RCC 7860 (cell line): Measurements from ENCODE around the gene CSRNP3.
"Not testable (repeated sequence)": the region's sequence is repeated elsewhere in the genome, so short reads cannot be mapped to it uniquely, and the experiment has no call there.

Experiments
- DNase-seq: peaks from one replicate; pipeline ENCODE4 v3.0.0-alpha.2; 2015; ENCODE audit warnings: low spot score
- FAIRE-seq: peaks from 2 replicates; lab custom pipeline; 2012; peaks lifted over from hg19 to GRCh38; lab: Jason Lieb, UNC

Gene CSRNP3

DNA sequence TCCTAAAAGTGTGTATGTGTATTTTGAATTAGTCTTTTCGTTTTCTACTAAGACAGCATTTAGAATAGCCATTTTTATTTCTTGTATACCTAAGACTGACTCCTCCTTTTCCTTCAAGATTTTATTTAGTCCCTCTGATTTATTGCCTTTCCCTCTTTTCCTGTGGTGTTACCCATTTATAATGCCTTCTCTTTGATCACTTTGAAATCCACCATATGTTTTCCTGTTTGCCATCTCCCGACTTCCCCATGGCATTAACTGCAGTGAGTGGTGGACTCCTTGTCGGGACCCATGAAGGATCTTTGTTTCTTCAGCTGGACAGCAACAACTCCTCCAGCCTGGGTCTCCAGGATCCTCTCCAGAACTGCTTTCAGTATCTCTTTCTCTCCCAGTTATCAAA, 160.7 kb downstream of the CSRNP3 start:
- DNase-seq, result no peak
- FAIRE-seq, result no peak

DNA sequence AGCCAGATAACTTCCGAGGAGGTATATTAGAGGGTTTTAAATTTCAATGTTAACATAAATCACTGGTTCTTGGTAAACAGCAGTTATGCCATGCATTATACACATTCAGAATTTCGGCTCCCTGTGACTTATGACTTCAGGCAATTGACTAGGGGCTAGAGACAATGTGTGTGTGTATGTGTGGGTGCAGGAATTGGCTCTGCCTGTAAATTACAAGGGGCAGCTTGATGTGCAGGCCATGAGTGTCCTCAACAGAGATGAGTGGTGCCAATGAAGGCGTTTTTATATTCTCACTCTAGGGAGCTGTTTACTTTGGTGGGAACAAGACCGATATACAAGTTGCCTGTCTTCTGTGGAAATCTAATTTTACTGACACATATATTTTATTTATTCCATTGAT, 161.6 kb downstream of the CSRNP3 start:
- FAIRE-seq (no peak), DNase-seq (no peak)

DNA sequence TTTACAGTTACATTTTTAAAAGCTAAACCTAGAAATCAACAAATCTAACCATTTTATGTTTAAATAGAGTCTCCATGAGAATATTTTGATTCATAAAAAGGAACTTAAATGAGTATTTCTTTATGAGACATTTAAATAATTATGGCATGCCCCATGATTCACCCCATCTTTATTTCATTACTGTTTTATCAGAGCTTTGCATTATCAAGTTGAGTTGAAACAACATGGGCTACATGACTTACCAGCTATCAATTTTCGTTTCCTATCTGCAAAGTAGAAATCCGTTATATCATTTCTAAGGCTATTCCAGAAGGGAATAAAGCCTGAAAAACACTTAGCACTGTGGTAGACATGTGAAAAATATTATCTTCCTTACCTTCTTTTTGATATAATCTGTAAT, 163.1 kb downstream of the CSRNP3 start:
- FAIRE-seq, result no peak
- no peak for DNase-seq

DNA sequence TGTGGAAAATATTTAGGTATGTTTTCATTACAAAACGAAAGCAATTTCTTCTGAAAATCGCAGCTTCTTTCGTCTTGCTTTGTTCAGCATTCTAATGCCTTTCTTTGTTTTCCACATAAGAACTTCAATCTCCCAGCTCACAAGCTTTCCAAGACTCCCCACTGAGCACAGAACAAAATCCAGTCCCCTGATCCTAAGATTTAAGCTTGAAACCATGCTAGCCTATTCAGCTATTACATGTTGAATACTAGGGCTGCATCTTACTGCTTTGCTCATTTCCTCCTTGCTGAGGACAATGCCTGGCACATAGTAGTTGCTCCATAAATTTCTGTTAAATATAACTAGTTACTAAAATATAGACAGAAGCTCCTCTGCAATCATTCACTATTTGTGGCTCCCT, 163.9 kb downstream of the CSRNP3 start:
- no peak for DNase-seq
- no peak for FAIRE-seq

DNA sequence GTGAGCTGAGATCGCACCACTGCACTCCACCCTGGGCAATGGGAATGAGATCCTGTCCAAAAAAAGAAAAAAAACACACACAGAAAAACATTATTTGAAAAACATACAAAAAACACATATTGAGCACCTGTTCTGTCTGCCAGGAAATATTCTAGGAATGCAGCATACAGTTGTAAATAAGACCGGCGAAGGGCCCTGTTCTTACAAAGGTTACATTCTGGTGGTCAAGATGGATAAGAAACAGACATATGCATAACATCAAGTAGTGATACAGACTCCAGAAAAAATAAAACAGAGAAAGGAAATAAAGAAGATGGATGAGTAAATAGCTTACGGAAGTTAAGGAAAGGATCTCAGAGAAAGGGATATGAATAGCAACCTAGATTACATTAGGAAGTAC, 164.8 kb downstream of the CSRNP3 start:
- DNase-seq, result no peak
- no peak for FAIRE-seq

DNA sequence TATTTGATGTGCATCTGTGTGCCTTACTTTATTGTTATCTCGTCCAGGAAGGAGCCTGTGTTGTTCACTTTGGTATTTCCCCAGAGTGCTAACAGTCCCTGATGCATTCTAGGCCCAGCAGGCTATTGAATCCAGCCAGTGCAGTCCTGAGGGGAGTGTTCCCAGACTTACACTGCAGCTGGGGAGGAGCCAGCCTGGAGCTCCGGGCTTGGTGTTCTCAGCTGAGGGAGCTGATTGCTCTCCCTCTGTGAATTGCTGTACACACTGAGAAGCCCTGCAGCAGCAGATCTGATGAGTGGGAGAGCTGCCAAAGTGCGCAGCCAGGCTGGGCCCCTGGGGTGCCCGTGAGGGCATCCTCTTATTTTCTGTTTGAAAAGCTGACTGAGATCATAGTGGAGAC, 165.4 kb downstream of the CSRNP3 start:
- no peak for DNase-seq
- FAIRE-seq, result no peak

DNA sequence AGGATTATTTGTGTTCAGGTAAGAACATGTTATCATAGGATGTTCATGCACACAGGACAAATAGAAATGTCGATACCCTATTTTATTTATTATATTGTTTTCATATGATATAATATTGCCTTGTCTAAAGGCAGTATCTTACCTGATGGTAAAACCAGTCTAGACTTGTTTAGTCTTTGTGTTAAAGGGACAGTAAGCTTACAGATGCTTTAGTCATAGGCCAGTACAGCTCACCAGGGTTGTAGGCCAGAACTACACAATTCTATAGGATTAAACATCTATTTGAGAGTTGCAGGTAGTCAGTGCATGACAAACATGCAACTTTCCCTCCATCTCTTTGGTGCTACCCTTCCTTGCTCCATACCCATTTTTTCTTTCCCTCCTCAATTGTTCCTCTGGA, 166.0 kb downstream of the CSRNP3 start:
- DNase-seq (no peak), FAIRE-seq (no peak)

DNA sequence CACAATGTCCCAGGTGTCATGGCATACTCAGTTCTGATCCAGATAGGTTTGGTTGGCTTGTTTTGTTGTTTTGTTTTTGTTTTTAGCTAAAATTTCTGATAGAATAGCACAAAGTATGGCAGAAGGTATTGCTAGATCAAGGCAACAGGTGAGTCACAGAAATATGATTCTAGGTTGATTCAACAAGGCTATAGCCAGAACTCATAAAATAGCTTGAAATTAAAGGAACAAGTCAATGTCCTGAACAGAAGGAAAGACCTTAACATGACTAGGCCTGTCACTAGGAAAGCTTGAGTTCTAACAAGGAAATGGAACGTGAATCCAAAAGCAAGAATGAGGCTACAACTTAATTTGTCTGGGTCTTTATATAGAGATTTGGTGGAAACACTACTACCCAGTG, 167.5 kb downstream of the CSRNP3 start:
- FAIRE-seq (no peak), DNase-seq (no peak)

DNA sequence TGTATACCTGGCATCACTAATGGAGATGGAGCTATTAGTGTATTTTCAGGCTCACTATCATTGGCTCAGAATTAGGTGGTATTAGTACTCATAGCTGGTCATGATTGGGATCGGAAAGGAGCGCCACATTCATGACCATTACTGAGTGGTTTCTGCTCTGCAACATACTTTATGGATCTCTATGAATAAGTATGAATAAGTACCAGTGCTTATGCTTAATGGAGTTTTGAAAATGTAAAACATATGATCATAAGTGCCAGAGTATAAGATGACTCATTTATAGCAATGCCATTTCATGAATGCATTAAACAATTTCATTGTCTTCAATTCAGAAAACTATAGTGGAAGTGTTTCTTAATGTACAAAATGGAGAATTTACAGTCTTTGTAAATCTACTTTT, 167.9 kb downstream of the CSRNP3 start:
- FAIRE-seq, result no peak
- DNase-seq, result no peak

DNA sequence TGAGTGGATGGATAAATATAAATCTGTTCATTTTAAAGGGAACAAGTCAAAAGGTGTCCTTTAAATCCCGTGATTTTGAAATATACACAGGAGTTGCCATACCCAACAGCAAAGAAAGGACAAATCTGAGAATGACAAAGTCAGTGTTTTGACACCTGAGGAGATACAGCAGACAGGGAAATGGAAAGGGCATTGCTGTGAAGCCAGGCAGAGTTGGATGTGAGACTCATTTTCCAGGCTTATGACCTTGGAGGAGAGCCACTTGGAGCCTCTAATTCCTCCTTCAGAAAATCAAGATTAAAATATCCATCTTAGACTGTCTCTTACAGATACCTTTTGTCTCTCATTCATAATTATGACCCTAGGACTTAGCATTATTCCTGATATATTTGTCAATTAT, 170.0 kb downstream of the CSRNP3 start:
- FAIRE-seq (no peak), DNase-seq (no peak)

DNA sequence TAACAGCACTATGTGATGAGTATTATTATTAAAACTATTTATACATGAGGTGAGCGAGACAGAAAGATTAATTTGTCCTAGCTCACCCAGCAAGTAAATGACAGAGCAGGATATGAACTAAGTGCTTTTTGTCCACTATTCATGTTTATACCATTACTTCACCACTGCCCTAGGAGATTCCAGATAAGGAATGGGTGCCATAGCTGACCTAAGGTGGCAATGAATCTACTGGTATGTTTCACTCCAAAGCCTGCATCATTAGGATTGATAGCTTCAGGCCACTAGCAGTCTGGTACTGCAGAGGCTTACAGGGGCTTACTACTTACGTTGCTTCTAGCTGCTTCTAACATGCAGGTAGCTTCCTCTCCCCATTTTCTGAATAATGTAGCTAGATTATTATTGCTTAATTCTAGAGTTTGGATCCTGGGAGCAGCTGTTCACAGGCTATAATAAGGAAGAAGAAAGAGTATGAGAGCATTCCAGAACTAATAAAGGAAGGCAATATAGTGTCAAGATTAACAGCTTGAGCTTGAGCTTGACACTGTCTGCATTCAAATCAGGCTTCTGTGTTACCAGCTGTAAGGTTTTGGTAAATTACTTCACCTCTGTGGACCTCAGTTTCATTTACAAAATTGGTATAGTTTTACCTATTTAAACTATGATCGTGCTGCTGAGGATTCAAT, 170.9 kb downstream of the CSRNP3 start:
- DNase-seq (no peak), FAIRE-seq (no peak)

DNA sequence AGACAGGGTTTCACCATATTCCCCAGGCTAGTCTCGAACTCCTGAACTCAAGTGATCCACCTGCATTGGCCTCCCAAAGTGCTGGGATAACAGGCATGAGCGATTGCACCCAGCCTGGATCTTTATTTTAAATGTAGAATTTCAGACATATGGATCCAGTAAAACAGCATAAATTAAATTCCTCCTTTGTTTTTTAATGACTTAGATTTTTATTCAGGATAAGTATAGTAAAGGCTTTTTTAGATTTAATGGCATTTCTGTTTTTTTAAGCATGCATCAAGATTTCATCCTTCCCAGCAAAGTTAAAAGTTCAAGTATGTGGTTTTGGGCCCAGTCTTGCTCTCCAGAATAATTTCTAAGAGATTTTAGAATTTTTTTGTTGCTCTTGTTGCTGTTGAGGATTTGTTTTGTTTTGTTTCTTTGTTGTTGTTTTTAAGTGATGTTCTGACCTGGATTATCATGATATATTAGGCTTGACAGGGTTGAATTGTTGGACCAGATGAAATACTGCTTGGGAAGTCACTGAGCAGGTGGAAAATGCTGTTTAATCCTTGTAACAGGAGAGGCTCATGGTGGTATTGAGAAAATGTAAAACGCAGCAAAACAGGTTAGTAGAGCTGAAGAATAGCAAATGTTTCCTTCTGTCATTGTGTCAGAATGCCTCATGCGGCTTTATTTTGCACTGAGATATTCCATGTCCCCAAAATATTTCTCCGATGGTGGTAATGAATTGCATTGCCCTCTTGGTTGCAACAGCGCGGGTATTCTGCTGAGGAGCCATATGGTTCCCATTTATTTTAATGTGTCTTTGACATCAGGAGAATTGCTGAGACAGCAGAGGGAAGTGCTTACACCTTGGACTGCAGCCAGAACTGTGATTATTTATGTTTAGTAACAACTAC, 176.7 kb downstream of the CSRNP3 start:
- no peak for FAIRE-seq
- DNase-seq, result no peak

DNA sequence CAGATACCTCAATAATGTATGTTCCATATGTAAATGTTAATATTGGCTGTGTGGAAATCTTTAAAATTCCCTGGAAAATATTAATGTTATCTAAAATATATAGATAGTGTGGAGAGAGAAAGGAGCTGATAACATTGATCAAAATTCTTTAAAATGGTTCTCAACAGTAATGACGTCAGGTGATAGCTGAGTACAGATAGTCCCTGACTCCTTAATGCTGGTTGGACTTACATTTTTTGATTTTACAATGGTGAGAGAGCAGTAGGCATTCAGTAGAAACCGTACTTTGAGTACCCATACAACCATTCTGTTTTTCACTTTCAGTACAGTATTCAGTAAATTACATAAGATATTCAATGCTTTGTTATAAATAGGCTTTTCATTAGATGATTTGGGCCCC, 177.9 kb downstream of the CSRNP3 start:
- DNase-seq, result no peak
- FAIRE-seq, result no peak

DNA sequence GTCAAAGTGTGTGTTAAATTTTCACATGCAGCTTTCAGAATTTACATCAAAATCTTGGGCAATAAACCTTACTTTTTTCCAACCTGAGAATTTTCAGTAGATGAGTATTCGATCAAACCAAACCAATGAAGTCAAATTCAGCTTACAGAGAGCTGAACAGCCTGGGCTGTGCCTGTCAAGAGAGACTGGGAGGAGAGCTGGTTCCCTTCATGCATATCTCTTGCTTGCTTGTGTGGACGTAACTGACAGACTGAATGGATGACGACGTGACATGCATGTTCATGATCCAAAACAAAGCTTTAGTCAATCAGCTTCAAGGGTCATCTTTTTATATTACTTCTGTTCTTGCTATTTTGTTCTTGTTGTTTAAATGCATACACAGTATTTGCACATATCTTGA, 179.3 kb downstream of the CSRNP3 start:
- FAIRE-seq (no peak), DNase-seq (no peak)

DNA sequence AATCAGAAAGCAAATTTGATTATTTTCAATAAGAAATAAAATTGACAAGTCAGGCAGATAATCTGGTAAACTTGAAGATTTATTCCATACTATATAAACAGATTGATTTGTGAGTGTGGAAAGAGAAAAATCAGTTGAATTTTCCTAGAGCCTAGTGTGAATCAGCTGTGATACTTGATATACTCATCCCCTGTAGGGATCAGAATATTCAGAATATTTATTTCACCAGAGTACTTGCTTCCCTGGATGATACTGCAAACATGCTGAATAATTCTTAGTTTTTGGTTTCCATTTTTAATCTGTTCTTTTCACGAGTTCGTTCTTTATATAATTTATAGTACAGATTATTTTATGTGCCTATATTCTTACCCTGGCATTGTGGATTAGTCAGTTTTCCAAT, 181.7 kb downstream of the CSRNP3 start:
- no peak for FAIRE-seq

DNA sequence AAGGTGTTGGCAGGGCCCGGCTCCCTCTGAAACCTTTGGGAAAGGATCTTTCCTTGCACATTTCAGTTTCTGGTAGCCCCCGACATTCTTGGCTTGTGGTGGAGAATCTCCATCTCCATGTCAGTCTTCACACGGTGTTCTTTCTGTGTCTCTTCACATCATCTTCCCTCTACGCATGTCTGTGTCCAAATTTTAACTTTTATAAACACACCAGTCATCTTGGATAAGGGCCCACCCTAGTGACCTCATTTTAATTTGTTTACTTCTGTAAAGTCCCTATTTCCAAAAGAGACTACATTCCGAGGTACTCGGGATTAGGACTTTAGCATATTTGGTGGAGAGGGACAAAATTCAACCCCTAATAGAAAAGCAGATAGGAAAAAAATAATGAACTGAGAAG, 186.2 kb downstream of the CSRNP3 start:
- no peak for FAIRE-seq
- no peak for DNase-seq

More for the DNA sequence above, 181.7 kb downstream of the CSRNP3 start:
- no peak for DNase-seq

DNA sequence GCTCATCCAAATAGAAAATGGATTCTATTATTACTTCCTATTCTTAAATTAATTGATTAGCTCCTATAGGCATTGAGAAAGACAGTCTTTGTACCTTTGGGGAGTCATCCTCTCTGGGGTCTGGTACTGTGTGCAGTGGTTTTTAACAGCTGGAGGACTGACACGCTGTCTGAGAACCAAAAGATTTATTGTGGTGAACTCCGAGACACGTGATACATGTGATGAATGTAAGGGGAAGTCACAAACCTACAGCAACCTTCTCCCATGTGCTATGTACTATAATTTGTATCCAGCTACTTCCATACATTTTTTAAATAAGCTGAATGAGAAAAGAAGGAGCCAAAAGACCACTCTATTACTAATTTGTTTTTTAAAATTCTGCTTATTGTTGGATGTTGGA, 190.9 kb downstream of the CSRNP3 start:
- FAIRE-seq (no peak), DNase-seq (no peak)

DNA sequence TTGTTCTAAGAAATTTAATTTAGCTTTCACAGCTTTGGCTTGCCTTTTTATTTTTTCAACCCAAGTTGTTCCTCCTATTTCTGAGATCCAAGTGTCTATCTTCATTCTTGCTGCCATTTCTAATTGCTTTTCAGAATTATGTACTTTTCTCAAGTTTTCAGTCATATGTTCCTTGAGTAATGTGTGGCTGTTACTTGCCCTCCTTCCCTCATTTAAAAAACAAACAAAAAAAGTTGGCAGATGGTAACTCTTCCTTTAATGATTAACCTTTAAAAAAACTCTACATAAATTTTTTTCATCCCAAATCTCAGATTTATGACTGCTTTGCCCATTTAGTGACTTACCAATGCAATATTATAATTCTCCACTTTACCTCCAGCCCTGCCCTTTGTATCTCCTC, 193.2 kb downstream of the CSRNP3 start:
- FAIRE-seq, result no peak
- no peak for DNase-seq

DNA sequence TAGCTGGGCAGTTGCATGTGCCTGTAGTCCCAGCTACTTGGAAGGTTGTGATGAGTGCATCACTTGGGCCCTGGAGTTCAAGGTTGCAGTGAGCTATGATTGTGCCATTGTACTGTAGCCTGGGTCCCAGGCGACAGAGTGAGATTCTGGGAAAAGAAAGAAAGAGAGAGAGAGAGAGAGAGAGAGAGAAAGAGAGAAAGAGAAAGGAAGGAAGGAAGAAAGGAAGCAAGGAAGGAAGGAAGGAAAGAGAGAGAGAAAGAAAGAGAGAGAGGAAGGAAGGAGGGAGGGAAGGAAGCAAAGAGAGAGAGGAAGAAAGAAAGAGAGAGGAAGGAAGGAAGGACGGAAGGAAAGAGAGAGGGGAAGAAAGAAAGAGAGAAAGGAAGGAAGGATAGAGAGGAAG, 196.1 kb downstream of the CSRNP3 start:
- FAIRE-seq, result no peak
- DNase-seq, result no peak

DNA sequence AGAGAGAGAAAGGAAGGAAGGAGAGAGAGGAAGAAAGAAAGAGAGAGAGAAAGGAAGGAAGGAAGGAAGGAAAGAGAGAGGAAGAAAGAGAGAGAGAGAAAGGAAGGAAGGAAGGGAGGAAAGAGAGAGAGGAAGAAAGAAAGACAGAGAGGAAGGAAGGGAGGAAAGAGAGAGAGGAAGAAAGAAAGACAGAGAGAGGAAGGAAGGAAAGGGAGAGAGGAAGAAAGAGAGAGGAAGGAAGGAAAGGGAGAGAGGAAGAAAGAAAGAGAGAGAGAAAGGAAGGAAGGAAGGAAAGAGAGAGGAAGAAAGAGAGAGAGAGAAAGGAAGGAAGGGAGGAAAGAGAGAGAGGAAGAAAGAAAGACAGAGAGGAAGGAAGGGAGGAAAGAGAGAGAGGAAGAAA, 196.6 kb downstream of the CSRNP3 start:
- not testable (repeated sequence) for DNase-seq, FAIRE-seq

DNA sequence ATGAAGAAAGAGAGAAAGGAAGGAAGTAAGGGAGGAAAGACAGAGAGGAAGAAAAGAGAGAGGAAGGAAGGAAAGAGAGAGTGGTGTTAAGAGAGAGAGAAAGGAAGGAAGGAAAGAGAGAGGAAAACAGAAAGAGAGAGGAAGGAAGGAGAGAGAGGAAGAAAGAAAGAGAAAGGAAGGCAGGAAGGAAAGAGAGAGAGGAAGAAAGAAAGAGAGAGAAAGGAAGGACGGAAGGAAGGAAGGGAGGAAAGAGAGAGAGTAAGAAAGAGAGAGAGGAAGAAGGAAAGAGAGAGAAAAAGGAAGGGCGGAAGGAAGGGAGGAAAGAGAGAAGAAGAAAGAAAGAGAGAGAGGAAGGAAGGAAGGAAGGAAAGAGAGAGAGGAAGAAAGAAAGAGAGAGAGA, 197.1 kb downstream of the CSRNP3 start:
- FAIRE-seq (no peak), DNase-seq (no peak)

DNA sequence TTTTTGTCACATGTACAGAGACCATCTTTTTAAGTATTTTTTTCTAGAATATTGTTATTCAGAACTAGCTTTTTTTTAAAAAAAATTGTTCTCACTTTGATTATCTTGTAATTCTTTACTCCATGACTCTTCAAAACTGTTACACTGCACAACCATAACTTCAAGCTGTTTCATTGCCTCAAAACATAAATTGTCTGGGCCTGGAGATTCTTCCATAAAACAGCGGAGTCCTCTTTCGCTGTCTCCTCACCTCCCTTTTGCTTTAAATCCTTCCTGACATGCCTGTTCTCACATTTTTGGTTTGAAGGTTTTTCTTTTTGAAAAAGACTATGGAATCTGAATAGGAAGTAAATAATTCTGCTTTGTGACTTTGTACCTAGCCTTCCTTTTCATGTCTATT, 197.9 kb downstream of the CSRNP3 start:
- FAIRE-seq, result no peak
- no peak for DNase-seq
